Mucosa of descending colon (tissue), 3 donors: ENCODE results near the gene PLXNA4. TPM values are rescaled to one million over a fixed set of nuclear protein-coding genes. Genes with fewer than 3 reads are reported as not detected.

Experiments used
- ATAC-seq: fragments of 200-7000 bp; cut with Tn5 transposase; one replicate; pipeline ENCODE4 v1.9.1; 2020; ENCODE audit warnings: mild to moderate bottlenecking, moderate library complexity
- DNase-seq, 3 donors: peaks; one replicate each; pipeline ENCODE4 v3.0.0-alpha.2; 2020
- H3K36me3 ChIP-seq: fragments of 200-600 bp; one replicate; pipeline ENCODE4 v1.8.0; 2021; ENCODE audit warnings: low read depth, mild to moderate bottlenecking
- H3K4me1 ChIP-seq: fragments of 200-600 bp; one replicate; pipeline ENCODE4 v1.8.0; 2021; ENCODE audit warnings: low read depth, mild to moderate bottlenecking
- H3K4me3 ChIP-seq: fragments of 200-600 bp; one replicate; pipeline ENCODE4 v1.8.0; 2021; ENCODE audit warnings: mild to moderate bottlenecking
- H3K9me3 ChIP-seq: fragments of 200-600 bp; one replicate; pipeline ENCODE4 v1.8.0; 2021; ENCODE audit warnings: mild to moderate bottlenecking
- intact Hi-C, 2 donors: fragments of 100-400 bp; cut with DNase I in 1 of 2; cut with micrococcal nuclease in 1 of 2; formaldehyde crosslinking; loops; one replicate each; pipeline versions ENCODE4 v1.11.0 to v1.11.1; 2022; cut with DNase I, micrococcal nuclease
- total RNA-seq, 3 donors: library from RNA; stranded (reverse); fragmentation: NEBNext Ultra II Directional in 2 of 3; extraction: Animal tissue kit (Norgen Biotek cat#: 25700) in 2 of 3; gene quantifications; one replicate each; pipeline versions ENCODE4 v1.2.1 to v1.2.4, GENCODE V29; 2021 to 2023
- TF ChIP-seq, protein P1 (sequence below): fragments of 200-600 bp; IDR thresholded peaks from one replicate; pipeline ENCODE4 v1.8.0; 2022; ENCODE audit warnings: antibody characterized with exemption, mild to moderate bottlenecking
- donor health status: DM: no; HTN: no; CAD: no; lungs with moderate emphysema.
- donor health status: DM: no; HTN: no; CAD: no.
- donor health status: DM: no; HTN: yes; CAD: no.

The PLXNA4 gene
- total RNA-seq, 3 donors from 2014 or later = 0.78 to 3.5 (median 2.7) TPM

DNA sequence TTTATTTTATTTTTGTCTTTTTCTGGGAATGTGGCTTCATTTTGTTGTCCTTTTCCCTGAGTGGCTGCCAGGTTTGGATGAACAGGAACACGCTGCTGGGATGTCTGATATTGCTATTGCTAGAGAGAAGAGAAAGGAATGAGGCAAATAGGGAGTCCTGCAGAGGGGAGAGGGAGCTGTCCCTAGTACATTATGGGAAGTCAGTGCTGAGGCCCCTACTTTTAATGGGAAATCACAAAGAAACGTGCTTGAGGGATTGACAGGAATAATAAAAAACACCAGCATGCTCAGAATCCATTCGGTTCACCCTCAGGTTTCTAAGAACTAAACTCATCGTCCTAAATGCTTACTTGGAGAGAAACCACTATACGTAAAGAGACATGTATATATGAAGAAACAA lies 306.6 kb downstream of the PLXNA4 start:
- no peaks in the 10 kb centered on the region for H3K4me1 ChIP-seq
- no peaks in the 10 kb centered on the region for H3K9me3 ChIP-seq
- intact Hi-C loops = no loop called here
- H3K4me3 ChIP-seq = no peak overlapping the region
- H3K36me3 ChIP-seq = no peaks in the 10 kb centered on the region
- ATAC-seq (no peak), DNase-seq (no peak)
- TF ChIP-seq, protein P1, sequence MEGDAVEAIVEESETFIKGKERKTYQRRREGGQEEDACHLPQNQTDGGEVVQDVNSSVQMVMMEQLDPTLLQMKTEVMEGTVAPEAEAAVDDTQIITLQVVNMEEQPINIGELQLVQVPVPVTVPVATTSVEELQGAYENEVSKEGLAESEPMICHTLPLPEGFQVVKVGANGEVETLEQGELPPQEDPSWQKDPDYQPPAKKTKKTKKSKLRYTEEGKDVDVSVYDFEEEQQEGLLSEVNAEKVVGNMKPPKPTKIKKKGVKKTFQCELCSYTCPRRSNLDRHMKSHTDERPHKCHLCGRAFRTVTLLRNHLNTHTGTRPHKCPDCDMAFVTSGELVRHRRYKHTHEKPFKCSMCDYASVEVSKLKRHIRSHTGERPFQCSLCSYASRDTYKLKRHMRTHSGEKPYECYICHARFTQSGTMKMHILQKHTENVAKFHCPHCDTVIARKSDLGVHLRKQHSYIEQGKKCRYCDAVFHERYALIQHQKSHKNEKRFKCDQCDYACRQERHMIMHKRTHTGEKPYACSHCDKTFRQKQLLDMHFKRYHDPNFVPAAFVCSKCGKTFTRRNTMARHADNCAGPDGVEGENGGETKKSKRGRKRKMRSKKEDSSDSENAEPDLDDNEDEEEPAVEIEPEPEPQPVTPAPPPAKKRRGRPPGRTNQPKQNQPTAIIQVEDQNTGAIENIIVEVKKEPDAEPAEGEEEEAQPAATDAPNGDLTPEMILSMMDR = no peak

DNA sequence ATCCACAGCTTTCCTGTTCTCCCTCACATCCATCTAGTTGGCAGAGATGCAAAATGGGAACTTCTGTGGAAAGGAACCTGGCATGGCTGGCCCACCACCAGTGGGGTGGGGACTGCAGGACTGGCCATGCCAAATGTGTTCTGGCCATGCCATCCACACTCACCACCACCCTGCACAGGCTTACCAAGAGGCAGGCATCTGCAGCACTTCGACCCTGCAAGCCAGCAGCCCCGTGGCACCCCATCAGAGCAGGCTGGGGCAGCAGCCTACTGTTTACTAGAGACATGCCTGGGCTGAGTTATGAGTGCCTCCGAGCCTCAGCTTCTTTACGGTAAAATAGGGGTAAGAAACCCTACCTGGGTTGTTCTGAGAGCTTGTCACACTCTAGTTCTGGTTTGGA lies 313.1 kb downstream of the PLXNA4 start:
- Histone ChIP-seq H3K9me3 (no peaks in the 10 kb centered on the region), H3K4me1 (no peaks in the 10 kb centered on the region), H3K36me3 (no peaks in the 10 kb centered on the region), H3K4me3 (no peak overlapping the region)
- DNase-seq (no peak), ATAC-seq (no peak)
- TF ChIP-seq, protein P1 = no peak
- intact Hi-C loops = no loop called here

DNA sequence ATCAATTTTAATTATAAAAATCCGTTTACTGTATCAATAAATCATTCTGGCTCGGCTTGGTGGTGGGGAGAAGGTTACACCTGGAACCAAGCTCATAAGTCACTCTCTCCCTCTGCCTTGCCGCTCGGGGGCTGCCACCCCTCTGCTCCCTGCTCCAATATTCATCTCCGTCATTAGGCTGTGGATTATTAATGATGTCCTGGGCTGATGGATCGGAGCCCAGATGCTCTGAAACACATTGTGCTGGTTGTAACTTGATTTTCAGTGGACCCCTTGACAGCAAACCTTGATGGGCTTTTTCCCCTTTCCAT lies 314.2 kb downstream of the PLXNA4 start:
- ATAC-seq = no peak
- intact Hi-C loops = no loop called here
- TF ChIP-seq, protein P1 = no peak

DNA sequence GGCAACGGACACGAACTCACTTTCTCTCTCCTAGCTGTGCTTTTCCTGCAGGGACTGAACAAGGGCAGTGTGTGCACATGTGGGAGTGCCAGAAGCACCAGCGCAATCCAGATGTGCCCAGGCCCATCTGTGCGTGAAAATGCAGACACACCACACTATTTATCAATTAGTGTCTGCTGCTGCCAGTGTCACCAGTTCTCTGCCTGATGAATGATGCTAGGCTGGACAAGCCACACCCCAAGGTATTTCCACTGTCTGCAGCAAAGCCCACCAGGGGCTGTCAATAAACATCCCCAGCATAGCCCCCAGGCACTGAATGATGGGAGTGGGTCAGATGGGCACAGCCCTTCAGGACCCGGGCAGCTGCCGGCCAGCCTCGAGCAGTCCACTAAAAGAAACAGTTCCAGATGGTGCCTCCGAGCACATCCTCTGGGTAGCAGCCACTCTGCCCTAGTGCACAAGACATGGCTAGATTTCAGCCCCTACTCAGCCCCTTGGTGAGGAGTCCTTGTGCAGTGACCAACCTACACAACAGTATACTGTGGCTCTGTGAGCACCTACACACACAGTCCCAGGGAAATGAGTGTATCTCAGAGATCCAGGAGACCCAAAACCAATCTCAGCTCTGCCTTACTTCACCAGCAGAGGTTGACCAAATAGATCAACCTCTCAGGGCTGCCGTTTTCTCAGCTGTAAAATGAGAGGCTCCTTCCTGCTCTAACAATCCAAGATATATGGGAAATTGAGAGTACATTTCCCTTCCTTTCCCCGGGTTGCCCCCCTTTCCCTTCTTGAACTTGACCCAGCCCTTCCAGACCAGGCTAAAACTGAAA lies 314.7 kb downstream of the PLXNA4 start:
- intact Hi-C loops = no loop called here
- TF ChIP-seq, protein P1 = no peak

More for the DNA sequence above, 314.2 kb downstream of the PLXNA4 start:
- Histone ChIP-seq H3K9me3 (no peaks in the 10 kb centered on the region), H3K36me3 (no peaks in the 10 kb centered on the region), H3K4me3 (no peak overlapping the region), H3K4me1 (no peaks in the 10 kb centered on the region)
- DNase-seq = no peak

DNA sequence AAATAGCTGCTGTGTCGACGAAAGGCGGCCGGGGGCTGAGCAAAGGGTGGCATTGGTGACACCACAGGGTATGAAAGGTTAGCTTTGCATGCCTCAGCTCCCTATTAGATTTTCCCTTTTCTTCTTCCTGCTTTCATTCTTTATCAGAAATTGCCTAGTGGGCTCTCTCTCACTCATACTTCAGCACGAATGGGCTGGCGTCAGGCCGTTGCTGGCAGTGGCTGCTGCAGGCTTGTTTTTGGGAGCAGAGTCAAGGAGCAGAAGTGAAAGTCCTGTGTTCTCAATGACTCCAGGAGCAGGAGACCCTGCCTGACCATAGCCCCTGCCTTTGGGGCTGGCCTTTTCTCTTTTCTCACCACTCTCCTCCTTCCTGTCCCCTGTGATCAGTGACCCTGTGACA lies 318.0 kb downstream of the PLXNA4 start:
- H3K9me3 ChIP-seq = no peaks in the 10 kb centered on the region
- TF ChIP-seq, protein P1 = no peak
- intact Hi-C loops = no loop called here

More for the DNA sequence above, 314.7 kb downstream of the PLXNA4 start:
- ATAC-seq (no peak), DNase-seq (no peak)
- H3K9me3 ChIP-seq = no peaks in the 10 kb centered on the region
- no peaks in the 10 kb centered on the region for H3K36me3 ChIP-seq
- no peak overlapping the region for H3K4me3 ChIP-seq
- no peaks in the 10 kb centered on the region for H3K4me1 ChIP-seq

More for the DNA sequence above, 318.0 kb downstream of the PLXNA4 start:
- no peak for ATAC-seq
- DNase-seq = no peak
- Histone ChIP-seq H3K4me3 (no peak overlapping the region), H3K4me1 (no peaks in the 10 kb centered on the region), H3K36me3 (no peaks in the 10 kb centered on the region)
